Measurements from ENCODE around the gene TMEM234.

The TMEM234 gene

GRCh38 chr1:32239337-32239736 is 17.2 kb upstream of the TMEM234 start:
- no peaks in the 10 kb centered on the region for H3K27me3 ChIP-seq (ENCODE audit: control insufficient read depth, insufficient read depth, low read length)
- peaks cover 7% of the 10 kb centered on the region for H3K36me3 ChIP-seq (ENCODE audit: control insufficient read depth, insufficient read depth, low read length)
- H3K4me1 ChIP-seq (ENCODE audit: control insufficient read depth, insufficient read depth, low read length): peaks cover 10% of the 10 kb centered on the region
- peak overlapping the region; percentile 86 for H3K4me3 ChIP-seq (ENCODE audit: low read depth, low read length)
- peak overlapping the region; percentile 89 for H3K27ac ChIP-seq (ENCODE audit: low read depth, low read length)
- H3K9me3 ChIP-seq (ENCODE audit: control insufficient read depth, insufficient read depth, low read length): no peaks in the 10 kb centered on the region
- H3K9ac ChIP-seq (ENCODE audit: low read depth, low read length): peak overlapping the region; percentile 80

GRCh38 chr1:32234792-32235191 is 12.6 kb upstream of the TMEM234 start:
- Histone ChIP-seq H3K36me3 (ENCODE audit: control insufficient read depth, insufficient read depth, low read length) (peaks cover 41% of the 10 kb centered on the region), H3K9me3 (ENCODE audit: control insufficient read depth, insufficient read depth, low read length) (no peaks in the 10 kb centered on the region), H3K4me3 (ENCODE audit: low read depth, low read length) (no peak overlapping the region), H3K4me1 (ENCODE audit: control insufficient read depth, insufficient read depth, low read length) (peaks cover 8% of the 10 kb centered on the region), H3K27ac (ENCODE audit: low read depth, low read length) (no peak overlapping the region), H3K27me3 (ENCODE audit: control insufficient read depth, insufficient read depth, low read length) (no peaks in the 10 kb centered on the region), H3K9ac (ENCODE audit: low read depth, low read length) (no peak overlapping the region)

- no peak overlapping the region for H3K4me3 ChIP-seq (ENCODE audit: low read depth, low read length)
- peaks cover 60% of the 10 kb centered on the region for H3K36me3 ChIP-seq (ENCODE audit: control insufficient read depth, insufficient read depth, low read length)
- no peaks in the 10 kb centered on the region for H3K27me3 ChIP-seq (ENCODE audit: control insufficient read depth, insufficient read depth, low read length)
- H3K9ac ChIP-seq (ENCODE audit: low read depth, low read length): no peak overlapping the region
- no peak overlapping the region for H3K27ac ChIP-seq (ENCODE audit: low read depth, low read length)
- H3K4me1 ChIP-seq (ENCODE audit: control insufficient read depth, insufficient read depth, low read length): no peaks in the 10 kb centered on the region
- H3K9me3 ChIP-seq (ENCODE audit: control insufficient read depth, insufficient read depth, low read length): no peaks in the 10 kb centered on the region
Measured at GRCh38 chr1:32232558-32233304, 10.6 kb upstream of the TMEM234 start.

GRCh38 chr1:32231843-32232432 is 9.8 kb upstream of the TMEM234 start:
- Histone ChIP-seq H3K4me3 (ENCODE audit: low read depth, low read length) (no peak overlapping the region), H3K4me1 (ENCODE audit: control insufficient read depth, insufficient read depth, low read length) (no peaks in the 10 kb centered on the region), H3K9me3 (ENCODE audit: control insufficient read depth, insufficient read depth, low read length) (no peaks in the 10 kb centered on the region), H3K27ac (ENCODE audit: low read depth, low read length) (no peak overlapping the region), H3K27me3 (ENCODE audit: control insufficient read depth, insufficient read depth, low read length) (no peaks in the 10 kb centered on the region), H3K9ac (ENCODE audit: low read depth, low read length) (no peak overlapping the region), H3K36me3 (ENCODE audit: control insufficient read depth, insufficient read depth, low read length) (peaks cover 67% of the 10 kb centered on the region)

GRCh38 chr1:32228771-32229170 is 6.6 kb upstream of the TMEM234 start:
- peaks cover 85% of the 10 kb centered on the region for H3K36me3 ChIP-seq (ENCODE audit: control insufficient read depth, insufficient read depth, low read length)

GRCh38 chr1:32224285-32224684 is 2.1 kb upstream of the TMEM234 start:
- Histone ChIP-seq H3K9ac (ENCODE audit: low read depth, low read length) (no peak overlapping the region), H3K9me3 (ENCODE audit: control insufficient read depth, insufficient read depth, low read length) (no peaks in the 10 kb centered on the region), H3K4me1 (ENCODE audit: control insufficient read depth, insufficient read depth, low read length) (peaks cover 8% of the 10 kb centered on the region), H3K4me3 (ENCODE audit: low read depth, low read length) (no peak overlapping the region), H3K27me3 (ENCODE audit: control insufficient read depth, insufficient read depth, low read length) (no peaks in the 10 kb centered on the region), H3K36me3 (ENCODE audit: control insufficient read depth, insufficient read depth, low read length) (peaks cover 58% of the 10 kb centered on the region), H3K27ac (ENCODE audit: low read depth, low read length) (no peak overlapping the region)

More at GRCh38 chr1:32228771-32229170, 6.6 kb upstream of the TMEM234 start:
- Histone ChIP-seq H3K4me1 (ENCODE audit: control insufficient read depth, insufficient read depth, low read length) (no peaks in the 10 kb centered on the region), H3K27me3 (ENCODE audit: control insufficient read depth, insufficient read depth, low read length) (no peaks in the 10 kb centered on the region), H3K4me3 (ENCODE audit: low read depth, low read length) (no peak overlapping the region), H3K9ac (ENCODE audit: low read depth, low read length) (no peak overlapping the region), H3K27ac (ENCODE audit: low read depth, low read length) (no peak overlapping the region), H3K9me3 (ENCODE audit: control insufficient read depth, insufficient read depth, low read length) (no peaks in the 10 kb centered on the region)

GRCh38 chr1:32223683-32224082 is 1.5 kb upstream of the TMEM234 start:
- no peaks in the 10 kb centered on the region for H3K9me3 ChIP-seq (ENCODE audit: control insufficient read depth, insufficient read depth, low read length)
- peaks cover 53% of the 10 kb centered on the region for H3K36me3 ChIP-seq (ENCODE audit: control insufficient read depth, insufficient read depth, low read length)
- H3K9ac ChIP-seq (ENCODE audit: low read depth, low read length): no peak overlapping the region
- H3K4me3 ChIP-seq (ENCODE audit: low read depth, low read length): no peak overlapping the region
- H3K27ac ChIP-seq (ENCODE audit: low read depth, low read length): no peak overlapping the region
- H3K4me1 ChIP-seq (ENCODE audit: control insufficient read depth, insufficient read depth, low read length): peaks cover 8% of the 10 kb centered on the region
- H3K27me3 ChIP-seq (ENCODE audit: control insufficient read depth, insufficient read depth, low read length): no peaks in the 10 kb centered on the region

- H3K4me3 ChIP-seq (ENCODE audit: low read depth, low read length): peak overlapping the region; percentile 92
Measured at GRCh38 chr1:32221581-32221979, 573 bp downstream of the TMEM234 start.

GRCh38 chr1:32220746-32221580 is 1.2 kb downstream of the TMEM234 start:
- Histone ChIP-seq H3K9me3 (ENCODE audit: control insufficient read depth, insufficient read depth, low read length) (no peaks in the 10 kb centered on the region), H3K27me3 (ENCODE audit: control insufficient read depth, insufficient read depth, low read length) (no peaks in the 10 kb centered on the region), H3K36me3 (ENCODE audit: control insufficient read depth, insufficient read depth, low read length) (peaks cover 40% of the 10 kb centered on the region), H3K27ac (ENCODE audit: low read depth, low read length) (peak overlapping the region; percentile 93), H3K4me1 (ENCODE audit: control insufficient read depth, insufficient read depth, low read length) (peaks cover 8% of the 10 kb centered on the region), H3K9ac (ENCODE audit: low read depth, low read length) (peak overlapping the region; percentile 56; the same call in 1 of the 2 replicates), H3K4me3 (ENCODE audit: low read depth, low read length) (peak overlapping the region; percentile 92)

More at GRCh38 chr1:32221581-32221979, 573 bp downstream of the TMEM234 start:
- H3K27me3 ChIP-seq (ENCODE audit: control insufficient read depth, insufficient read depth, low read length): no peaks in the 10 kb centered on the region
- peak overlapping the region; percentile 93 for H3K27ac ChIP-seq (ENCODE audit: low read depth, low read length)
- peak overlapping the region; percentile 56 for H3K9ac ChIP-seq (ENCODE audit: low read depth, low read length)
- no peaks in the 10 kb centered on the region for H3K9me3 ChIP-seq (ENCODE audit: control insufficient read depth, insufficient read depth, low read length)
- peaks cover 41% of the 10 kb centered on the region for H3K36me3 ChIP-seq (ENCODE audit: control insufficient read depth, insufficient read depth, low read length)
- peaks cover 8% of the 10 kb centered on the region for H3K4me1 ChIP-seq (ENCODE audit: control insufficient read depth, insufficient read depth, low read length)

- Histone ChIP-seq H3K9me3 (ENCODE audit: control insufficient read depth, insufficient read depth, low read length) (no peaks in the 10 kb centered on the region), H3K4me1 (ENCODE audit: control insufficient read depth, insufficient read depth, low read length) (peaks cover 8% of the 10 kb centered on the region), H3K27me3 (ENCODE audit: control insufficient read depth, insufficient read depth, low read length) (no peaks in the 10 kb centered on the region), H3K36me3 (ENCODE audit: control insufficient read depth, insufficient read depth, low read length) (peaks cover 37% of the 10 kb centered on the region), H3K9ac (ENCODE audit: low read depth, low read length) (no peak overlapping the region), H3K4me3 (ENCODE audit: low read depth, low read length) (no peak overlapping the region), H3K27ac (ENCODE audit: low read depth, low read length) (no peak overlapping the region)
Measured at GRCh38 chr1:32219022-32219421, 3.1 kb downstream of the TMEM234 start.

- Histone ChIP-seq H3K4me1 (ENCODE audit: control insufficient read depth, insufficient read depth, low read length) (peaks cover 7% of the 10 kb centered on the region), H3K9ac (ENCODE audit: low read depth, low read length) (no peak overlapping the region), H3K27ac (ENCODE audit: low read depth, low read length) (no peak overlapping the region), H3K9me3 (ENCODE audit: control insufficient read depth, insufficient read depth, low read length) (no peaks in the 10 kb centered on the region), H3K27me3 (ENCODE audit: control insufficient read depth, insufficient read depth, low read length) (no peaks in the 10 kb centered on the region), H3K36me3 (ENCODE audit: control insufficient read depth, insufficient read depth, low read length) (peaks cover 31% of the 10 kb centered on the region), H3K4me3 (ENCODE audit: low read depth, low read length) (no peak overlapping the region)
Measured at GRCh38 chr1:32216566-32216965, 5.6 kb downstream of the TMEM234 start.
